OCI-LY1 (cell line): ENCODE data around the gene DRD2.

Source experiments
- H2AFZ ChIP-seq: fragments of 200-600 bp; sonication (generic), shearing (Covaris generic); 2 replicates; pipeline ENCODE4 v1.6.0; 2014; ENCODE audit warnings: antibody characterized with exemption, mild to moderate bottlenecking, low read length
- H3F3A ChIP-seq: fragments of 200-600 bp; sonication (generic), shearing (Covaris generic); 2 replicates; pipeline ENCODE4 v1.6.0; 2014; ENCODE audit warnings: mild to moderate bottlenecking, antibody characterized with exemption, low read length, moderate library complexity; ENCODE audit not compliant: insufficient read depth
- H3K27ac ChIP-seq: fragments of 200-600 bp; sonication (generic); 2 replicates; pipeline ENCODE4 v1.5.1; 2014; ENCODE audit warnings: low read length, mixed run types, mild to moderate bottlenecking, low read depth; ENCODE audit not compliant: poor library complexity, severe bottlenecking
- H3K27me3 ChIP-seq: fragments of 200-600 bp; sonication (generic); 2 replicates; pipeline ENCODE4 v1.6.0; 2014; ENCODE audit warnings: antibody characterized with exemption, mild to moderate bottlenecking, low read length, moderate library complexity; ENCODE audit not compliant: insufficient read depth
- H3K36me3 ChIP-seq: fragments of 200-600 bp; sonication (generic); 2 replicates; pipeline ENCODE4 v1.6.1; 2014; ENCODE audit warnings: mild to moderate bottlenecking, antibody characterized with exemption, low read length, moderate library complexity, mixed read lengths; ENCODE audit not compliant: insufficient read depth
- H3K4me1 ChIP-seq: fragments of 200-600 bp; sonication (generic); 2 replicates; pipeline ENCODE4 v1.5.1; 2014; ENCODE audit warnings: mild to moderate bottlenecking, low read length, moderate library complexity; ENCODE audit not compliant: insufficient read depth, severe bottlenecking
- H3K4me2 ChIP-seq: fragments of 200-600 bp; sonication (generic), shearing (Covaris generic); 2 replicates; pipeline ENCODE4 v1.6.1; 2014; ENCODE audit warnings: low read length
- H3K4me3 ChIP-seq: fragments of 200-600 bp; sonication (generic); 2 replicates; pipeline ENCODE4 v1.5.1; 2014; ENCODE audit warnings: low read length, low read depth, mild to moderate bottlenecking, mixed read lengths; ENCODE audit not compliant: poor library complexity, severe bottlenecking
- H3K79me2 ChIP-seq: fragments of 200-600 bp; shearing (Covaris generic); 2 replicates; pipeline ENCODE4 v1.6.1; 2016; ENCODE audit warnings: mixed run types, low read length, mixed read lengths; ENCODE audit not compliant: insufficient read depth
- H3K9ac ChIP-seq: fragments of 200-600 bp; sonication (generic), shearing (Covaris generic); 2 replicates; pipeline ENCODE4 v1.6.1; 2014; ENCODE audit warnings: mild to moderate bottlenecking, low read length, mixed read lengths
- H3K9me2 ChIP-seq: fragments of 200-600 bp; sonication (generic), shearing (Covaris generic); 2 replicates; pipeline ENCODE4 v1.6.1; 2014; ENCODE audit warnings: low read depth, mild to moderate bottlenecking, low read length, mixed read lengths
- H3K9me3 ChIP-seq: fragments of 200-600 bp; shearing (Covaris generic); 2 replicates; pipeline ENCODE4 v1.6.1; 2014; ENCODE audit warnings: low read length, mixed read lengths
- H4K20me1 ChIP-seq: fragments of 200-600 bp; sonication (generic), shearing (Covaris generic); 2 replicates; pipeline ENCODE4 v1.6.0; 2016; ENCODE audit warnings: mild to moderate bottlenecking, low read length; ENCODE audit not compliant: insufficient read depth
- EZH2 ChIP-seq: fragments of 200-600 bp; sonication (generic), shearing (Covaris generic); IDR thresholded peaks from 2 replicates; pipeline ENCODE4 v1.8.0; 2017; ENCODE audit warnings: borderline replicate concordance, mixed run types, mild to moderate bottlenecking, antibody characterized with exemption, low read length, moderate library complexity, mixed read lengths
- TF ChIP-seq, protein P1 (sequence below): fragments of 200-600 bp; sonication (generic), shearing (Covaris generic); IDR thresholded peaks from 2 replicates; pipeline ENCODE4 v1.5.1; 2017; ENCODE audit warnings: mild to moderate bottlenecking, antibody characterized with exemption, low read length, moderate library complexity, mixed read lengths

Gene DRD2

DNA sequence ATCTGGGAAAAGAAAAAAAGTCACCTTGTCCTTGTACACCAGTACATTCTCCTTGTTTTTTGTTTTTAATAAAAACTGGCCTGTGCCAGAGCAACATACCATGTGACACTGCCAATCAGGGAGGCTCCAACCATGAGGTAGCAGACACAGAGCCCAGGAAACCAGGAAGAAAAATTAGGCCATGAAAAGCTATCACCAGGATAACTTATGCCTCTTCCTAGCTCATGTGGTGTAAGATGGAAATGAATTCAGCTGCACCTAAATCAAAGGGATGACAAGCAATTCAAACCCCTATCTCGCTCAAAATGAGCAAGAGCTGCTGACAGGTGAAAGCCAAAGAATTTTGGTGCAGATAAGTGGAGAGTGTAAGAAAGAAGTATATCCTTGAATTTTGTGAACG lies 7.7 kb downstream of the DRD2 start:
- Histone ChIP-seq H3K79me2 (no peaks in the 10 kb centered on the region), H3K9me2 (no peaks in the 10 kb centered on the region), H3K27me3 (no peaks in the 10 kb centered on the region), H3F3A (no peaks in the 10 kb centered on the region), H3K4me3 (no peak overlapping the region), H4K20me1 (no peaks in the 10 kb centered on the region), H3K27ac (no peak overlapping the region), H3K36me3 (no peaks in the 10 kb centered on the region), H3K4me2 (no peak overlapping the region), H3K9me3 (no peaks in the 10 kb centered on the region), H3K4me1 (no peaks in the 10 kb centered on the region), H2AFZ (no peak overlapping the region), H3K9ac (no peak overlapping the region)
- no peak for TF ChIP-seq EZH2
- TF ChIP-seq, protein P1, sequence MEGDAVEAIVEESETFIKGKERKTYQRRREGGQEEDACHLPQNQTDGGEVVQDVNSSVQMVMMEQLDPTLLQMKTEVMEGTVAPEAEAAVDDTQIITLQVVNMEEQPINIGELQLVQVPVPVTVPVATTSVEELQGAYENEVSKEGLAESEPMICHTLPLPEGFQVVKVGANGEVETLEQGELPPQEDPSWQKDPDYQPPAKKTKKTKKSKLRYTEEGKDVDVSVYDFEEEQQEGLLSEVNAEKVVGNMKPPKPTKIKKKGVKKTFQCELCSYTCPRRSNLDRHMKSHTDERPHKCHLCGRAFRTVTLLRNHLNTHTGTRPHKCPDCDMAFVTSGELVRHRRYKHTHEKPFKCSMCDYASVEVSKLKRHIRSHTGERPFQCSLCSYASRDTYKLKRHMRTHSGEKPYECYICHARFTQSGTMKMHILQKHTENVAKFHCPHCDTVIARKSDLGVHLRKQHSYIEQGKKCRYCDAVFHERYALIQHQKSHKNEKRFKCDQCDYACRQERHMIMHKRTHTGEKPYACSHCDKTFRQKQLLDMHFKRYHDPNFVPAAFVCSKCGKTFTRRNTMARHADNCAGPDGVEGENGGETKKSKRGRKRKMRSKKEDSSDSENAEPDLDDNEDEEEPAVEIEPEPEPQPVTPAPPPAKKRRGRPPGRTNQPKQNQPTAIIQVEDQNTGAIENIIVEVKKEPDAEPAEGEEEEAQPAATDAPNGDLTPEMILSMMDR, result no peak

DNA sequence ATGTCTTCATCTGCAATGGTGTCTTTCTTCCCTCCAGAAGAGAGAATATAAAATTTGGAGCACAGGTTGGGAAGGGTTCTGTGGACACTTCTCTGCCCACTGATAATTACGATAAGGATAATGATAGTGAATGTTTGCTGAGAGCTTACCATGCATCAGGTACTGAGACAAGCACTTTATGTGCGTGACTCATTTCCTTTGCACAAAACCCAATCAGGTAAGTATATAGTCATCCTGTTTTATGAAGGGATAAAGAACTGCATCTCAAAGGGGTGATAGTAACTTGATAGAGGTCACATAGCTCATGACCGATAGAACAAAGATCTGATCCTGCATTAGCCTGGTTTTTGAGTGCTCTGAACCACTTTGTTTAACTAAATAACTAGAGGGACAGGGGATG lies 9.4 kb downstream of the DRD2 start:
- H3K9me2 ChIP-seq, result no peaks in the 10 kb centered on the region
- H3K4me2 ChIP-seq, result no peak overlapping the region
- H2AFZ ChIP-seq, result no peak overlapping the region
- H3K4me1 ChIP-seq, result no peaks in the 10 kb centered on the region
- no peaks in the 10 kb centered on the region for H3K9me3 ChIP-seq
- H4K20me1 ChIP-seq, result no peaks in the 10 kb centered on the region
- H3K27me3 ChIP-seq, result no peaks in the 10 kb centered on the region
- no peak overlapping the region for H3K9ac ChIP-seq
- H3K4me3 ChIP-seq, result no peak overlapping the region
- TF ChIP-seq, protein P1, result no peak
- no peak for TF ChIP-seq EZH2
- H3K36me3 ChIP-seq, result no peaks in the 10 kb centered on the region
- no peaks in the 10 kb centered on the region for H3F3A ChIP-seq
- H3K79me2 ChIP-seq, result no peaks in the 10 kb centered on the region
- no peak overlapping the region for H3K27ac ChIP-seq

DNA sequence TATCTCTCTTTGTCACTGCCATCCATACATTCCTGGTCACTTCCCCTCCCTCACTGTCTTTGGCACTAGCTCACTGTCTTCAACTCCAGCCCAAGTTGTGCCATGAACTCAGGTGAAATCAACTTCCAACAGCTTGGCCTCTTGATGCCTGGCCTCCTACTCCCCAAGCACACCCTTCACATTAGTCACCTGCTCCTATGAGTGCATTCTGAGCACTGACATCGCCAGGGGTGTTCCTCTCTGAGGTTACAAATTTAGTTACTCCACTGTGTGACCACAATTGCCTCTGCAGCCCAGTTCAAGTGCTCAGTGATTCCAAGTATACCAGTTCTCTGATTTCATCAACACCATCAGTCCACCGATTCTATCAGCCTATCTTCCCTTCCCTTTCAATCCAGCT lies 10.8 kb downstream of the DRD2 start:
- Histone ChIP-seq H2AFZ (no peak overlapping the region), H3K4me3 (no peak overlapping the region), H3K4me1 (no peaks in the 10 kb centered on the region), H4K20me1 (no peaks in the 10 kb centered on the region), H3K9ac (no peak overlapping the region), H3K4me2 (no peak overlapping the region), H3K79me2 (no peaks in the 10 kb centered on the region), H3K36me3 (no peaks in the 10 kb centered on the region), H3K9me3 (no peaks in the 10 kb centered on the region), H3K27me3 (no peaks in the 10 kb centered on the region), H3F3A (no peaks in the 10 kb centered on the region), H3K9me2 (no peaks in the 10 kb centered on the region), H3K27ac (no peak overlapping the region)
- no peak for TF ChIP-seq EZH2
- TF ChIP-seq, protein P1, result no peak
